Measurements from ENCODE around the gene DOCK4. TPM values are rescaled to one million over a fixed set of nuclear protein-coding genes. Genes with fewer than 3 reads are reported as not detected.

DOCK4 gene
- total and polyA plus RNA-seq, 10 of the 15 experiments (the other 5 are each of a cell fraction or from before 2014, with no cell fraction given): 0.03 to 0.73 (median 0.38) TPM

DNA sequence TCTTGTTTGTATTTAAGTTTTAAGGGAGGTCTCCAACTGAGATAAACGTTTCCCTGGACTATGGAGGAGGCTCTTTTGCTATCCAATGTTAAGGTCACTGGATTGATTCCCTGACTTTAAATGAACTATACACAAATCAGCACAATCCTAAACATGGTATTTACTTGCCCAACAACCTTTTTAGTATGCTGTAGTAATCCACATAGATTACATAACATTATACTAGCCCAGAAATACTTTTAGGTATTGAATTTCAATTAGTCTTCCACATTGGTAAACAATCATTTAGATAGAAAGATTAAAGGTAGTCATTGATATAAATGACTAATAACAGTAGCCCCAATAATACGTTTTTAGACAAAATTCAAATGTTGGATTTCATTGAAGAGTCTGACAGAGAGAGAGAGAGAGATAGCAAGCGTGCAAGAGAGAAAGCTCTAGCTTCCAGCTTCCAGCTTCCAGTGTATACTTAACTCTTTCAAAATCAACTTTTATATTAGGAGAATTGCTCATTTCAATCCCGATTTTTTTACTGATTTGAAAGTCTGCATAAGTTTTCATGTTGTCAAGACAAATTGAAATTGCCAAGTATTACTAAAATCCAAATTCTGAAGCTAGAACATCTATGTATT is 155.8 kb downstream of the DOCK4 start (continued):
- TF ChIP-seq, protein P1, sequence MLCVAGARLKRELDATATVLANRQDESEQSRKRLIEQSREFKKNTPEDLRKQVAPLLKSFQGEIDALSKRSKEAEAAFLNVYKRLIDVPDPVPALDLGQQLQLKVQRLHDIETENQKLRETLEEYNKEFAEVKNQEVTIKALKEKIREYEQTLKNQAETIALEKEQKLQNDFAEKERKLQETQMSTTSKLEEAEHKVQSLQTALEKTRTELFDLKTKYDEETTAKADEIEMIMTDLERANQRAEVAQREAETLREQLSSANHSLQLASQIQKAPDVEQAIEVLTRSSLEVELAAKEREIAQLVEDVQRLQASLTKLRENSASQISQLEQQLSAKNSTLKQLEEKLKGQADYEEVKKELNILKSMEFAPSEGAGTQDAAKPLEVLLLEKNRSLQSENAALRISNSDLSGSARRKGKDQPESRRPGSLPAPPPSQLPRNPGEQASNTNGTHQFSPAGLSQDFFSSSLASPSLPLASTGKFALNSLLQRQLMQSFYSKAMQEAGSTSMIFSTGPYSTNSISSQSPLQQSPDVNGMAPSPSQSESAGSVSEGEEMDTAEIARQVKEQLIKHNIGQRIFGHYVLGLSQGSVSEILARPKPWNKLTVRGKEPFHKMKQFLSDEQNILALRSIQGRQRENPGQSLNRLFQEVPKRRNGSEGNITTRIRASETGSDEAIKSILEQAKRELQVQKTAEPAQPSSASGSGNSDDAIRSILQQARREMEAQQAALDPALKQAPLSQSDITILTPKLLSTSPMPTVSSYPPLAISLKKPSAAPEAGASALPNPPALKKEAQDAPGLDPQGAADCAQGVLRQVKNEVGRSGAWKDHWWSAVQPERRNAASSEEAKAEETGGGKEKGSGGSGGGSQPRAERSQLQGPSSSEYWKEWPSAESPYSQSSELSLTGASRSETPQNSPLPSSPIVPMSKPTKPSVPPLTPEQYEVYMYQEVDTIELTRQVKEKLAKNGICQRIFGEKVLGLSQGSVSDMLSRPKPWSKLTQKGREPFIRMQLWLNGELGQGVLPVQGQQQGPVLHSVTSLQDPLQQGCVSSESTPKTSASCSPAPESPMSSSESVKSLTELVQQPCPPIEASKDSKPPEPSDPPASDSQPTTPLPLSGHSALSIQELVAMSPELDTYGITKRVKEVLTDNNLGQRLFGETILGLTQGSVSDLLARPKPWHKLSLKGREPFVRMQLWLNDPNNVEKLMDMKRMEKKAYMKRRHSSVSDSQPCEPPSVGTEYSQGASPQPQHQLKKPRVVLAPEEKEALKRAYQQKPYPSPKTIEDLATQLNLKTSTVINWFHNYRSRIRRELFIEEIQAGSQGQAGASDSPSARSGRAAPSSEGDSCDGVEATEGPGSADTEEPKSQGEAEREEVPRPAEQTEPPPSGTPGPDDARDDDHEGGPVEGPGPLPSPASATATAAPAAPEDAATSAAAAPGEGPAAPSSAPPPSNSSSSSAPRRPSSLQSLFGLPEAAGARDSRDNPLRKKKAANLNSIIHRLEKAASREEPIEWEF (IDR thresholded peaks at IDR 0.05; ENCODE audit: insufficient replicate concordance, low read depth, low read length): no peak
- no peak for TF ChIP-seq CHD2 (IDR thresholded peaks at IDR 0.05; ENCODE audit: borderline replicate concordance, low read depth, low read length)
- TF ChIP-seq POU2F2 (IDR thresholded peaks at IDR 0.05; ENCODE audit: borderline replicate concordance, low read depth, low read length): no peak
- no peak for TF ChIP-seq CREM (IDR thresholded peaks at IDR 0.05; ENCODE audit: low read depth)
- TF ChIP-seq MAX (IDR thresholded peaks at IDR 0.05; ENCODE audit: low read depth, low read length): no peak
